DMS153 treated with DMSO at 0.1 percent for 48 hours (cell line): ENCODE measurements around the gene ATP8A2.

Source experiments
- DNase-seq: peaks from one replicate; lab custom pipeline; 2025; ENCODE audit not compliant: unreplicated experiment; lab: John Stamatoyannopoulos, UW

The ATP8A2 gene

DNA sequence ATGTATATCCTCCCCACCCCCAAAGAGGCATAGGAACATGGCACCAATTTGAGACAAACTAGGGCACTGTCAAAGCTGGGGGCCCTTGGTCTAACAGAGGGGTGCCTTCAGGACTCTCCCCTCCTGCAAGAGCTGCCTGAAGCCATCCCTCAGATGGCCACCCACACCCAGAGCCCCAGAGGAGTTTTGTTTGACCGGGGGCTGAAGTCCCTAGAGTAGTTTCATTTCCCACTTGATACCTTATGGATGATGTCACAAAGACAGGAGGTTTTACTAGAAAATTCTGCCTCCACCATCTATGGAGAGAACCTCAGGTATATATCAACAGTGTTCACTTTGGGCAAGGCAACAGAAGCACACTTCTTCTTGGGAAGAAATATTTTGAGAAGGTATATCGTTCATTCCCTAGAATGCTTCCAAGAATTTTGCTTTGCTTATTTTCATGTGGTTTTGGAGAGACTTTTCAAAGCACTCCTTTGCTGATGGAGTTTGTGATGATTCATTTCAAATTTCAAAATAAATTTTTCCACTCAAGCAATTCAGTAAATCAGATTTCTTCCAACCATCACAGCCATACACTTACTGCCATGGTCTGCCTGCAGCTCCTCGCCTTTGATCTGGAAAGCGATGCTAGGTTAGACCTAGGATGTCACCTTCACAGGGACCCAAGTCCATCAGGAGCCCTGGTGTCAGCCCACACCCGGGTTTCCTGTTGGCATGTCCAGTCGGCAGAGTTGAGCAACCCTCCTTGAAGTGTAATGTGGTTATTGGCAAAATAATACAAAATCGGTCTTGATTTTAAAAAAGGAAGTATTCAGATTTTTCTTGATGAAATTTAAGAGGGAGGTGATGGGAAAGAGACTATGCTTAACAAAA is 473.0 kb downstream of the ATP8A2 start:
- no peak for DNase-seq

DNA sequence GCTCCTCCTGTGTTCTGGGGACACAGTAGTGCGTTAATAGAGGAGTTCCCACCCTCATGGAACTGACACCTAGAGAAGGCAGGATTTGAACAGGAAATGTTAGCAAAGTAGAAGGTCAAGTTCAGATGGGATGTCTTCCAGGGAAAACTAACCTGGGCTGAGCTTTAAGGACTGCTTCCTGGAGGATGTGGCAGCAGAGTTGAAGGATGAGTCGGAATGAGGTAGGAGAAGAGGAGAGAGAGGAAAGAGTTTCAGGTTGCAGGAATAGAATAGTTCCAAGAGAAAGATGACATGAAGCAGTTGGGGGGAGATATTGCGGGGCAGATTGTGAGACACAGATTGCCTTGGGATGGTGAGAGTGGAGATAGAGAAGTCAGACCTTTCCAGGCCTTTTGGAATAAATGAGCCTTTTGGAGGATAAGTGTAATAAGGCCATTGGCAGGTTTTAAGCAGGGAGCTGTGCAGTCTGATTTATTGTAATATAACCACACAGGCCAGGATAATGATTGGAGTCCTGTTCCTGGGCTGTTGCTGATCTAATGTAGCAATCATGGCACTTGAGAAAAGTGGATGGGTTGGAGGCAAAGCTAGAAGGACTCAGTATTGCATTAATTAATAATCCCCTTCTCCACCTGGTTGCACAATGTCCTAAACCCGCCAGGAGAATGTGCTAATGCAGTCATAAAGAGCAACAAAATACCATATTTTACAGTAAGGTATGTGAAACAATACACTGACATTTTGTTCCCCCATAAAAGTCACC is 474.6 kb downstream of the ATP8A2 start:
- DNase-seq: no peak

DNA sequence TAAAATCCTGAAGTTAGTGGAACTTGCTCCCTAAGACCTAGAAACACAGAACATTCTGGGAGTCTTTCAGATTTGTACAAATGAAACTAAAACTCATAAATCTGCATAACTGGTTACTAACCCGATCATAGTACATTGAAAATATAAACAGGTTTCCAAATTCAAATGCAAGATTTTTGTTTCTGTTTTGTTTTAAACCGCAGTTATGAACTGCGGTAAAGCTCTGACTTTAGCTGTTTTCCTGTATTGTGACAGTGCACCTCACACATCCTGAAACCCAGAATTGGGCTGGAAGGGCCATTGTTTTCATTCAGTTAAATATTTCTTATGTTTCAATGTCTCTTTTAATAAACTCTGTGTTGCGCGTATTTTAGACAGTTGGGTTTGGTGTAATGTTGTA is 475.4 kb downstream of the ATP8A2 start:
- DNase-seq: no peak

DNA sequence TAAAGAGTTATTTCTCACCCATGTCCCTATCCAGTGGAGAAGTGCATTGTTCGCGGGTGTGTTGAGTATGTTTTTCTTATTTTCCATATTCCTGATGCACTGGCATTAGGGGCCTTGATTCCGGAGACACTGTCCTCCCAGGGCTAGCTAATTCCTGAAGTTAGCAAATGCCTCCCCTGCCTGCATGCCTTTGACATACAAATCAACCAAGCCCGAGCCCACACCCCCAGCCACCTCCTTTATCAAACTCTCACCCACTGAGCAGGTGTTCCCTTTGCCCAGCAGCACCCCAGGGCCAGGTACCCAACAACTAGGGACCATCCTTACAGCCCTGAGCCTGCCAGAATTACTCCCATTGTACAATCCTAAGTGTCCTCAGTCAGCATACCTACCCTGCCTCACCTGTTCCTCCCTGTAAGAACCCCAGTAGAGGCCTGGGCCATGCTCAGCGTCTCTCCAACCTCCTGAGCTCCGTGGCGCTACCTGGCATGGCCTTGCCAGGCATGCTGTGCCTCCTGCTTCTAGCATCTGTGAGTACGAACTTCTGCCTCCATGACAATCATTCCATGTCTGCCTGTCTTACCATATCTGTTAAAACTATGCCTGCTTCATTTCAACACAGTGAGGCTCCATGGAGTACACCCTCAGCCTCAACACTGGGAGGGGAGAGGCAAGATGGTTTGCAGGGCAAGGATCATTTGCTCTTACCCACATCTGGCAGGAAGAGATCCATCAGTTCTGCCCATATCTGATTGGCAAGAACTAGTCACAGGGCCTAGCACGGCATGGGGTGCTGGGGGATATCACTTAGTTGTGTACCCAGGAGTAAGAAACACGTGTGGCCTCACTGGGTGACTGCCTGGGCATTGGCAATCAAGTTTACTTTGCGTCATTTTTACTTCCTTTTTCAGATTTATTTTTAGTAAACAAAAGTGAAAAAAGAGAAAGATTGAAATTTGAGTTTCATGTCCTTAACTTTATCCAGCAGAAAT is 476.2 kb downstream of the ATP8A2 start:
- no peak for DNase-seq

DNA sequence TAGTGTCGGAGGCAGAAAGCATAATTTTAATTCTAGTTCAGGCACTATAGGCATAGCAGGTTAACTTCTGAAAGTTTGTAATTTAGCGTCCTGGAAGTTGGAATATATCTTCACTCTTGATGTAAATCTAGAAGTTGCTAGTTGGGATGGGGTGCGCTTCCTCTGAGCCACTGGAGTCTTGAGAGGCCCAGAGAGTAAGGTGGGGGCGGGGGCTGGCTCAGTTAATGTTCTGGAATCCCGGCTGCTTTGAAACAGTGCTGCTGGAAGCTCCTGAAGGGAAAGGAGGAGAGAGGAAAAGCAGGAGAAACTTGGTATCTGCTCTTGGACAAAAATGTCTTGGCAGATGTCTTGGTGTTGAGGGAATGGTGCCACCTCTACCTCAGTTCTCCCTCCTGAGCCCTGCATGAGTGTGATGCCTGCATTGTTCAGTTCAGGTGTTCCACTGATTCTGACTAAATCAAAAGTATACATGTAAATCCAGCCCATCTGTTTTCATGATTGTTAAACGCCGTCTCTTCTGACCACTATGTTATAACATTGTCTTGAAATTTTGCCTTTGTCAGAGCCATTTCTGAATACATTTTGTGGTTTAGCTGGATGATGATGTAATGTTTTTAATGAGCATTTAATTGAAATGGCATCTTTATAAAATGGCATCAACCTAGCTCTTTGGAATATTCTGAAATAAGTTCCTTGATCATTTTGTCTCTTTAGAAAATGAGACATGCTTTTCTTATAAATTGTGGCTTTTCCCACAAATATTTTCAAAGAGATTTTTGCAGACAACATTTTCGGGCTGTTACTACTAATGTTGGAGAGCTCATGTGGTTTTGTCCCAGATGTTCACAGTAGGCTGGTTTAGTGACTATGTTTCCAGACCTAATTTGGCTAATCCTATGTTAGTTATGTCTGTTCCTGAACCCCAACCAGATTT is 477.3 kb downstream of the ATP8A2 start:
- no peak for DNase-seq

DNA sequence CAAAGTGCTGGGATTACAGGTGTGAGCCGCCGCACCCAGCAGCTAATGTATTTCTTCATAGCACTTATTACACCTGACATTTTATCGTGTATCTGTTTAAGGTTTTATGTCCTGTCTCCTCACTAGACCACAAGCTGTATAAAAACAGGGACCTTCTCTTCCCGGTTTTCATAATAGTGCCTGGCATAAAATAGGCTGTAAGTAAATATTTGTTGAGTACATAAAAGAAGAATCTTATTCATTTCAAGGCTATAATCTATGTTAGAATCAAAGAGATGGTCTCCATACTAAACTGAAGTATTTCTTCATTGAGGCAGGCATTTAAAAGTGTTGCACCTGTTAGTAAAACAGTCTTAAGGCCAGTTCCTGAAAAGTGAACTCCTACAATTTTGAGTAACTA is 486.1 kb downstream of the ATP8A2 start:
- peak; percentile 52 for DNase-seq

DNA sequence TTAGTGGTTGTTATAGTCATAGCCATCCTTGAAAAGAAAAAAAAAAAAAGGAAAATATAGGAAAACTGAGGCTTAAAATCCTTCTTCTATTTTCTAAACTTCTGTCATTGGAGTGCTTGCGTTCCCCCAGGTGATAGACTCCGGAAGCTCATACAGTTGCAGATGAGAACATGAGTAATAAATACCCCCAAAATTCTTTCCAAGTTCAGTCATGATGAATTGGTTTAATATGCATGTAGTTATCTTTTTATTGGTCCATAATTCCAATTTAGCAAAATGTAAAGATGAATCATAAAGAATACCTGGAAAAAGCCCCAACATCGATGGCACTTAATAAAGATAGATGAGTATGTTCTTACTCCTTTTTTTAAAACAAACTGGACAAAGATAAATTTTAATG is 487.8 kb downstream of the ATP8A2 start:
- no peak for DNase-seq

DNA sequence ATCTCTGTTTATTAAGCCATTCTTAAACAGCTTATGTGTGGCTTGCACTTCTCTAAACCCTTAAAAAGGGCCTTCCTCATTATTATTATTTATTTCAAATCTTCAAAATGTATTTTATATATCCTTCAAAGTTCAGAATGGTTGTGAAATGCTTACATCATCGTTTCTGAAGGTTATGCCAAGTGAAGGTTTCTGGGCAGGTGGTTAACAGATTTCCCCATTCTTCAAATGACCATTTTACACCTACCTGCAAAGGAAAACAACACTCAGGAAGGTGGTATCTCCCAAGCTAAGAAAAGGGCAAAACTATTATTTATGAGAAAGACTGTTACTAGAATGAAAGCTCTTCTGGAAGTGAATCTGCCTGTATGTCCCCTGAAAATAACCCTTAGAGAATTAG is 488.5 kb downstream of the ATP8A2 start:
- no peak for DNase-seq

DNA sequence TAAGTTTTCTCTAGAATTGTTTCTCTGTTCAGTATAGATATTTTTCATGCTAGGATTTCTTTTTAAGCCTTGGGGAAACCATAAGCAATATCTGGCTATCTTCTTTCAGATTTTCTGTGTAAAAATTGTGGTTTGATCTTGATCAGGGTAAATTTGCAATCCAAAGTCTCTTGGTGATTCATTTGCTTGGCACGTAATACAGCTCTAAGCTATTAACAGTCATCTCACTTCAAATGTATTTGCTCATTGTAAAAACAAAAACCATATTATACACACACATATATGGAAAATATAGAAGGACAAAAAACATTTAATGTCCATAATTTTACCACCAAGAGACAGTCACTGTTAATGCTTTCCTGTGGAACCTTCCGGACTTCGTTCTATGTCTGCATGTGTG is 489.1 kb downstream of the ATP8A2 start:
- DNase-seq: no peak

DNA sequence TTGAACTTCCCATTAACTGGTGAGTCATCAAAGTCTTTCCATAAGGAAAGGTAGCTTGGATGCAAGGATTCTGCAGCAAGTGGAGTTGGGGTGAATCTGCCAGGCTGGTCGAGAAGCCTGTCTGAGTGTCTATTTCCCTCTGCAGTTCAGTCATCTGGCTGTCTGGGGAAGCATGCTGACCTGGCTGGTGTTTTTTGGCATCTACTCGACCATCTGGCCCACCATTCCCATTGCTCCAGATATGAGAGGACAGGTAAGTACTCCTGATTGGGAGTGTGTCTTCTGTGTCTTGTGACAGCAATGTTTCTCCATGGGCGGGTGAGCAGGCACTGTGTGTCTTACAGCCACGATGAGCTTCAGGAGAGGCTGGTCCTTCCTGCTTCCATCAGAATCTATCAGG is 490.4 kb downstream of the ATP8A2 start:
- no peak for DNase-seq

DNA sequence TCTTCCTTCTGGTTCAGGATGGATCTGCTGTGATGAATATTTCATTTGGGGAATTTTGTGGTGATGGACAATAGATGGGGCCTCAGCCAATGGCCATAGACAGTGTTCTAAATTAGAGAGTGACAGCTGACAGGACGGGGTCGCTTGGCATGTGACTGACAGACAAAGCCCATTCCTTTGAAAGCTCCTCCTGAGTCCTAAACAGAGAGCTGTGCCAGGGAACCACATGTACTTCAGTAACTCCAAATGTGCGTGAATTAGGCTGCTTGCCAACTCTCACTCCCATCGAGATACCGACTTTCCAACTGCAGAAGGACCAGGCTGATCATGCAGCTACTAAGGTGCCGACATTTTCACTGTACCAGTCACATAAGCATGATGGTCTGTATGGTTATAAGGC is 492.3 kb downstream of the ATP8A2 start:
- no peak for DNase-seq

DNA sequence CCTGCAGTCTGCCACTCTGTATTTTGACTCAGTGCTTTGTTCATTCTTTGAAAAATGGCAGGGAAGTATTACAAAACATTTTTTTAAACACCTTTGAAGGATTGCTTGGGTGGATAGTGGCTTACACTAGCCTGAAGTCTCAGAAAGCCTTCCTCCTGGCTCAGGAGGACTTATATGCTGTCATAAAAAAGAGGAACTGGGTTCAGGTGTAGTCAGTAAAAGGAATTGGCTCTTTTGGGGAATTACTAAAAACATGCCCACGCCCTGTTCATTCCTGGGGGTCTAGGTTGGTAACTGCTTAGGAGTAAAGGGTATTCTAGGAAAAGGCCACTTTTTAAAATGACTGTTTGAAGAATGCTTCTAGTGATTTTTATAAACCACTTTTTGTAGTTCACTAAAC is 493.2 kb downstream of the ATP8A2 start:
- no peak for DNase-seq

DNA sequence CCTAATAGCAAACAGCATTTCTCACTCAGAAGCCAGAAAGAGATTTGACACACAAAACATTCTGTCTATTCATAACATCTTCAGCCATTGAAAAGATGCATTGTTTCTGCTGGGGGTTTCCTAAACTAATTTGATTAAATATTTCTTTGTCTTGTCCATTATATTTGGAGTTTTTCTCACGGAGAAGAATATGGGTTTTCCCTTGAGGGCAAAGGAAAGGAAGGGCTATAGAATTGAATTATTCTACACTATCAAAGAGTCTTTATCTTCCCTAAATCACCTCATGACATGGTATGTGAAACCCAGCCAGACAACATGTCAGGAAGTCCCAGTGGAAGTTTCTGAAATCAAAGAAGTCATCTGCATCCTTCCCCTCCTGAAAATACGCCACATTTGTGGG is 493.6 kb downstream of the ATP8A2 start:
- no peak for DNase-seq

DNA sequence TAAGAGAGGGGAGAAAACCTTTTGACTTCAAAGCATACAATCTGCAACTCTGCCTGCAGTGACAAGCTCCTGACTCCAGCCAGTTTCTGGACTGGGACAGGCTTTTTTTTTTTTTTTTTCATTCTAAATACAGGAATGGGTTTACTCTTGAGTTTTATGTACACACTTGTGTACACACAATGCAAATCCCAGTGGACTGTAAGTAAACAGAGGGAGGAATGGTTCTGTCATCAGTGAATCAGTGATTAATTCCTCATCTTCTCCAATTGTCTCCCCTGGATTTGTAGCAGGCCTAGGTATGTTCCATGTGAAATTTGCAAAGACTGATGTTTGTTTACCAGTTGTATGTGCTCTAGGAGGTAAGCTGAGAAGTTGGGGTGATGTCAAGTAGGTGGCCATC is 495.3 kb downstream of the ATP8A2 start:
- DNase-seq: no peak

DNA sequence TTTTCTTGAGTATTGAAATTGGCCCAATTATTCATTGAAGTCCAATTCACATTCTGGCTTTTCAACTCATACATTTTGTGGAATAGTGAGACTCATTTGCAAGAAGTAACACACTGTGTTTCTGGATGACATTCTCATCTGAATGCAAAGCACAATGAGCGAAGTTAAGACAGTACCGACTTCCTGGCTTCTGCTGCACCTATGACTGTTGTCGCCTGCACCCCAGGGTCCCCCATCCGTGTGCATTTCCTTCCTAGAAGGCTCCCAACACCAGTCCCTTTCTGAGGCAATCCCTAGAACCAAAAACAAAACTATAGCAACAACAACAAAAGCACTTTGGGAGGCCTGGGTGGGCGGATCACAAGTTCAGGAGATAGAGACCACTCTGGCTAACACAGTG is 496.7 kb downstream of the ATP8A2 start:
- DNase-seq: no peak

DNA sequence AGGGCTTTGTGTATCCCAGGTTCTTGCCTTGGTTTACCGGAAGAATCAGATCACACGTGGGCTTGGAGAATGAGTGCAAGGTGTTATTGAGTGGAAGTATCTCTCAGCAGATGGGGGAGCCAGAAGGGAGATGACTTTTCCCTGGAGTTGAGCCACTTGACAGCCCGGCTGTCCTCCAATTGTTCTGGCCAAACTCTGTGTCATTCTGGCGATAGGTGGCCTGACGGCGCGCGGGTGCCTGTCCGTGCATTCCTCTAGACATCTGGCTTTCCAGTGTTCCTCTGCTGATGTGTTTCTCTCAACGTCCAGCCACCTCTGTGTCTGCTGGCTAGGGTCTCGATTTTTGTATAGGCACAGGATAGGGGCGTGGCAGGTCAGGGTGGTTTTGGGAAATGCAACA is 498.2 kb downstream of the ATP8A2 start:
- DNase-seq: no peak

DNA sequence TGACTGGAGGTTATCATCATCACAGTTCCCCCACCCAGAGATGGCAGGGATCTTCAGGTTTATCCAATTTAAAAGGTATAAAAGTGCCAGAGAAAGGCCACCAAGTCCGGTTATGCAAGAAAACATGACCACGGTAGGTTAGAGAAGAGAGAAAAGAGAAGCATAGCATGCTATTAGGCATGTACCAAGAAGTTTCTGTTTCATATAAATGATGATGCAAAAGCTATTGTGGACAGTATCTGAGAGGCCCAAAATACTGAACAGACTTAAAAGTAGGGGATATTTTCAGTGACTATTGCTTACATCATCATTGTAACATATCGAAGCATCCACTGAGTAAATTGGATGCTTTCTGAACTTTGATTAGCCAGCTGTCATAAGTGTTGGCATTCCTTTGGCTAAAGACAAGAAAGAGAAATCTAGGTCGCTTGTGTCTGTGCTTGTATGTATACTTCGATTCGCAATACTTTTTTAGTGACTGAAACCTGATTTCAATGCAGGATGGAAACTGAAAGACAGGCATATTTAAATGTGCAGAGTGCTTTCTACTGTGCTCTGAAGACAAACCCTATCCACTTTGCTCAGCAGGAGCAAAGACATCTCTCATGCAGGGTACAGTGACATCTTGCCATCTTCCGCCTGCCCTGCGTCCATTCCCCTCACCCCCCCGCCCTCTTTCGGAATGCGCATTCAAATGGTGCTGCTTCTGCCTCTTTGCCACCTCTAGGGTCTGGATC is 499.8 kb downstream of the ATP8A2 start:
- DNase-seq: no peak

DNA sequence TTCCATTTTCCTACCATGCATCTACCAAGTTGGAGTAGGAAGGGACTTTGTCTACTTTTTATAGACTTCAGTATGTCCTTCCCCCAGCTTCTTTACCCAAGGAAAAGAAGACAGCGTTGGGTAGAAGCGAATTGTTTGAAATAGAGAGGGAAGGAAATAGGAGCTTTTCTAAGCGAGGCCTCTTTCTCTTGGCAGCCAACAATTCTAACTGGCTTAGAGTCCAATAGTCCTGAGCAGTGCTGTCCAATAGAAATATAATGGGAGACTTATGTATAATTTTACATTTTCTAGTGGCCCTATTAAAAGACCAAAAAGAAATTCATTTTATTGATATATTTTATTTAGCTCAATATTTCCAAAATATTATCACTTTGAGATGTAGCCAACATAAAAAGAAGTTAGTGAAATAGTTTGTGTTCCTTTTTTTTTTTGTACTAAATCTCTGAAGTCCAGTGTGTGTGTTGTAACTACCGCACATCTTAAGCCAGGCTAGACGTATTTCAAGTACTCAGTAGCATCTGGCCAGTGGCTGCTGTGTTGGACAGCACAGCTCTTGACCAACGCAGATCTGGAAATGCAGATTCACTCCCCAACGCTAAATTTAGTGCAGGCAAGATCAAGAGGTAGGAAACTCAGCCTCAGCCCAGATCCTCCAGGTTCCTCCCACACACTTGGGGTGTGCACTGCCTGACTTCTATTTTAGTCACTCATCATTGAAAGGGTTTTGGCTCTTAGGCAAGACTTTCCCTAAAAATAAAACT is 500.9 kb downstream of the ATP8A2 start:
- DNase-seq: no peak

DNA sequence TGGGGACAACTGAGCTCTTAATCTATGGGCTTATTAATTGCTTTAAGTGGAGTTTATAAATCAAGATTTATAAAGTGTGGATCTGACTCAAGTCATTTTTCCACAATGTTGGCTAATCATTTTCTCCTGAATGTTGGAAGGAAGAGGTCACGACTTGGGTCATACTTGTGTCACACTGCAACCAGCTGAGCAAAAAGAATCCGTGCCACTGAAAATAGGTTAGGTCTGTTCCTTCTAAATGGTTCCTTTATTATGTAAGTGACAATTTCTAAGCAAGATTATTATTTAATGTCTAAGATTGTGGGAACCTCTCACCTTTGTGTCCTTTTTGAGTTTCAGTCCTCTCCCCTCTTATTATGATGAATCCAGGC is 501.5 kb downstream of the ATP8A2 start:
- no peak for DNase-seq
